Left ventricle myocardium inferior (tissue), 1 donor: Measurements from ENCODE around the gene PPHLN1. TPM values are rescaled to one million over a fixed set of nuclear protein-coding genes. Genes with fewer than 3 reads are reported as not detected.
A peak's percentile ranks its signal among the peaks of the same experiment; 100 is the strongest.

Source experiments
- DNase-seq: peaks from one replicate; pipeline ENCODE4 v3.0.0-alpha.2; 2020
- H3K27ac ChIP-seq: fragments of 200-600 bp; replicated peaks from 2 replicates; pipeline ENCODE4 v1.8.0; 2021
- H3K27me3 ChIP-seq: fragments of 200-600 bp; 2 replicates; pipeline ENCODE4 v1.8.0; 2021; ENCODE audit warnings: low read depth
- H3K36me3 ChIP-seq: fragments of 200-600 bp; 2 replicates; pipeline ENCODE4 v1.8.0; 2021
- H3K4me1 ChIP-seq: fragments of 200-600 bp; 2 replicates; pipeline ENCODE4 v1.8.0; 2021
- H3K4me3 ChIP-seq: fragments of 200-600 bp; 2 replicates; pipeline ENCODE4 v1.8.0; 2021; ENCODE audit warnings: mild to moderate bottlenecking, moderate library complexity
- H3K9me3 ChIP-seq: fragments of 200-600 bp; replicated peaks from 2 replicates; pipeline ENCODE4 v1.8.0; 2021
- intact Hi-C: fragments of 100-400 bp; cut with micrococcal nuclease; formaldehyde crosslinking; loops from one replicate; pipeline ENCODE4 v1.11.0; 2022
- long read RNA-seq: library from polyadenylated mRNA; unstranded; transcript quantifications from one replicate; pipeline ENCODE4 v2.0.0, GENCODE V29; 2021
- total RNA-seq: library from RNA; stranded (reverse); fragmentation: NEBNext Ultra II Directional; extraction: Animal tissue kit (Norgen Biotek cat#: 25700); gene quantifications from one replicate; pipeline ENCODE4 v1.2.1, GENCODE V29; 2021
- TF ChIP-seq, protein P1 (sequence below): fragments of 200-600 bp; IDR thresholded peaks from 2 replicates; pipeline ENCODE4 v1.8.0; 2021; ENCODE audit warnings: antibody characterized with exemption, mild to moderate bottlenecking, borderline replicate concordance
- donor health status: DM: no; HTN: yes; CAD: no; lungs with severe emphysema.

PPHLN1 gene, protein sequence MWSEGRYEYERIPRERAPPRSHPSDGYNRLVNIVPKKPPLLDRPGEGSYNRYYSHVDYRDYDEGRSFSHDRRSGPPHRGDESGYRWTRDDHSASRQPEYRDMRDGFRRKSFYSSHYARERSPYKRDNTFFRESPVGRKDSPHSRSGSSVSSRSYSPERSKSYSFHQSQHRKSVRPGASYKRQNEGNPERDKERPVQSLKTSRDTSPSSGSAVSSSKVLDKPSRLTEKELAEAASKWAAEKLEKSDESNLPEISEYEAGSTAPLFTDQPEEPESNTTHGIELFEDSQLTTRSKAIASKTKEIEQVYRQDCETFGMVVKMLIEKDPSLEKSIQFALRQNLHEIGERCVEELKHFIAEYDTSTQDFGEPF
- 31.4 TPM for total RNA-seq
- long read RNA-seq, partial matches to known transcripts: 2 of 10 reads
- long read RNA-seq, other reads (novel, unspliced or antisense): 4 of 10 reads

DNA sequence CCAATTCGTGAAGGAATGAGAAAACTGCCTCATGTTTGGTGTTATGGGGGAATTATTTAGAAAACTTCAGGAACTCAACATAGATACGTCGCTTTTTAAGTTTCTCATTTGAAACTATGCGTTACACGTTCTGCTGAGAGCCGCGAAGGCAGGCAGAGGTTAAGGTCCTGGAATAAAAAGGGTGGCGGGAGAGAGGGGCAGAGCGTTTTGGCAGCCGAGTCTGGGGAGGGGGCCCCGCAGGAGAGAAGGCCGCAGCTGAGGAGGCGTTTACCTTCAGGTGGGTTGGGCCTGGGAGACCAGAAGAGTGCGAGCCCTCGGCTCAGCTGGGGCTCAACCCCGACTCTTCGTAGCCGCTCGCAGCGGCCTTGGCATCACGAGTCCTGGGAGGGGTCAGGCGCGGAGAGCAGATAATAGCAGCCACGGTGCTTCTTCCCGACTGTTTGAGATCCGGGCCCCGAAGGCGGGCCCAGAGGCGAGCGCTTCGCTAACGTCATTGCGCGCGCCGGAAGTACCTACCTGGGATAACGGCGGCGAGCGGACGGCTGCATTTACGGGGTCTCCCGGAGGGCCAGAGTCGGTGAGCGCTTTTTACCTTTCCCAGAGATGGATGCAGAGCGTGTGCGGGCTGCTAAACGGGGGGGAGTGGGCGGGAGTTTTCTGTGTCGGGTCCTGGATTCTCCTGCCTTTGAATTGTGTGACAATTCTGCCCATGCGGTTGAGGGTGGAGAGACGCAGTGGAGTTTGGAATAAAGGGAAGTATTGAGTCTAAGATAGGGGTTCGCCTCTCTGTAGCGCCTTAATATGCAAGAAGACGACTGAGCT, at the start of gene PPHLN1, which contains the start of gene ZCRB1:
Gene PPHLN1, plus strand, starts transcription at position 515 of the 822 bp plus-strand sequence. CDS start 9,736 bp downstream, outside the sequence.
Gene ZCRB1, minus strand, starts transcription at position 442 of the 822 bp plus-strand sequence. CDS start 1,992 bp downstream, outside the sequence.
- intact Hi-C loops: no loop called here
- Histone ChIP-seq H3K36me3 (peaks cover 12% of the 10 kb centered on the region), H3K4me1 (peaks cover 36% of the 10 kb centered on the region), H3K27ac (peak within 1 kb of the TSS; percentile 75), H3K9me3 (no peaks in the 10 kb centered on the region), H3K27me3 (no peaks in the 10 kb centered on the region), H3K4me3 (peak within 1 kb of the TSS; percentile 70)
- TF ChIP-seq, protein P1, sequence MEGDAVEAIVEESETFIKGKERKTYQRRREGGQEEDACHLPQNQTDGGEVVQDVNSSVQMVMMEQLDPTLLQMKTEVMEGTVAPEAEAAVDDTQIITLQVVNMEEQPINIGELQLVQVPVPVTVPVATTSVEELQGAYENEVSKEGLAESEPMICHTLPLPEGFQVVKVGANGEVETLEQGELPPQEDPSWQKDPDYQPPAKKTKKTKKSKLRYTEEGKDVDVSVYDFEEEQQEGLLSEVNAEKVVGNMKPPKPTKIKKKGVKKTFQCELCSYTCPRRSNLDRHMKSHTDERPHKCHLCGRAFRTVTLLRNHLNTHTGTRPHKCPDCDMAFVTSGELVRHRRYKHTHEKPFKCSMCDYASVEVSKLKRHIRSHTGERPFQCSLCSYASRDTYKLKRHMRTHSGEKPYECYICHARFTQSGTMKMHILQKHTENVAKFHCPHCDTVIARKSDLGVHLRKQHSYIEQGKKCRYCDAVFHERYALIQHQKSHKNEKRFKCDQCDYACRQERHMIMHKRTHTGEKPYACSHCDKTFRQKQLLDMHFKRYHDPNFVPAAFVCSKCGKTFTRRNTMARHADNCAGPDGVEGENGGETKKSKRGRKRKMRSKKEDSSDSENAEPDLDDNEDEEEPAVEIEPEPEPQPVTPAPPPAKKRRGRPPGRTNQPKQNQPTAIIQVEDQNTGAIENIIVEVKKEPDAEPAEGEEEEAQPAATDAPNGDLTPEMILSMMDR: no peak
- peak; percentile 80 for DNase-seq

DNA sequence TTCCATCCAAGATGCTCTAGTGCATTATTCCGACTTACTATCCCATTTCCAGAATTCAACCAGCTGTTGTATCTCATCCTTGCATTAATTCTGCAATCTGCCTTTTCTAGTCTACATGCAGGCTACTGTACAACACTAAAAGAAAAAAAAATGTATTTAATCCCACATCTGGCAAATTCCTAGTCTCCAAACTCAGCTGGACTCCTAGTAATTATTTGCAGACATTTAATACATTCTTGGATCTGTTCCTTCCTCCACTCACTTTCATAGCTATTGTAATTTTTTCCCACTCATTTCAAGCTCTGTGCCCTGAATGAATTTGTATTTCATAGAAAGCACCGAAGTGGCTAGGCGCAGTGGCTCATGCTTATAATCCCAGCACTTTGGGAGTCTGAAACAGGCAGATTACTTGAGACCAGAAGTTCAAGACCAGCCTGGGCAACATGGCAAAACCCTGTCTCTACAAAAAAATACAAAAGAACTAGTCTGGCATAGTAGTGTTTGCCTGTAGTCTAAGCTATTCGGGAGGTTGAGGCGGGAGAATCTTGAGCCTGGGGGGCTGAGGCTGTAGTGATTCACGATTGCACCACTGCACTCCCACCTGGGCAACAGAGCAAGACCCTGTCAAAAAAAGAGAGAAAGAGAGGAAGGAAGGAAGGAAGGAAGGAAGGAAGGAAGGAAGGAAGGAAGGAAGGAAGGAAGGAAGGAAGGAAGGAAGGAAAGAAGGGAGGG, 48.4 kb upstream of the PPHLN1 start:
- DNase-seq: no peak
- no peak overlapping the region for H3K27ac ChIP-seq
- intact Hi-C loops: no loop called here

DNA sequence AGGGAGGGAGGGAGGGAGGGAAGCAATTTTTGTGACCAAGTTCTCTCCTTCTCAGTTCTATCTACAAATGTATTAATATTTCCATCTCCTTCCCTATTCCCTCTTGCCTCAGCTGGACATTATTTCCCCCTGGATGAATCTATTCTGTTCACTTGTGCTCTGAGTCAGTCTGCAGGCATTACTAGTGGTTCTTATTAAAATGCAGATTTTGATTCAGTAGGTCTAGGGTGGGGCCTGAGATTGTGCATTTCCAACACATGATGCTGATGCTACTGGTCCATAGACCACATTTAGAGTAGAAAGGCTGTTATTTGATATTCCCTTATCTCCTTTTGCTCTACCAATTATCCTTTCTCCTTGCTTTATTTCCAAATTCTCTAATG, 47.8 kb upstream of the PPHLN1 start:
- Histone ChIP-seq H3K27ac (no peak overlapping the region), H3K4me3 (no peak overlapping the region), H3K27me3 (no peaks in the 10 kb centered on the region), H3K9me3 (no peaks in the 10 kb centered on the region), H3K36me3 (no peaks in the 10 kb centered on the region), H3K4me1 (no peaks in the 10 kb centered on the region)
- TF ChIP-seq, protein P1: no peak
- DNase-seq: no peak
- intact Hi-C loops: no loop called here

More for the DNA sequence above, 48.4 kb upstream of the PPHLN1 start:
- peaks cover 5% of the 10 kb centered on the region for H3K9me3 ChIP-seq
- no peaks in the 10 kb centered on the region for H3K36me3 ChIP-seq
- no peaks in the 10 kb centered on the region for H3K4me1 ChIP-seq
- H3K27me3 ChIP-seq: no peaks in the 10 kb centered on the region
- TF ChIP-seq, protein P1: no peak
- H3K4me3 ChIP-seq: no peak overlapping the region

GRCh38 chr12:42281278-42281677, 44.7 kb upstream of the PPHLN1 start:
- H3K27me3 ChIP-seq: no peaks in the 10 kb centered on the region
- no peaks in the 10 kb centered on the region for H3K36me3 ChIP-seq
- no peak overlapping the region for H3K27ac ChIP-seq
- H3K4me1 ChIP-seq: no peaks in the 10 kb centered on the region
- intact Hi-C loops: no loop called here
- DNase-seq: no peak
- H3K4me3 ChIP-seq: no peak overlapping the region
- TF ChIP-seq, protein P1: no peak
- H3K9me3 ChIP-seq: no peaks in the 10 kb centered on the region

GRCh38 chr12:42281844-42282243, 44.1 kb upstream of the PPHLN1 start:
- intact Hi-C loops: no loop called here

More at GRCh38 chr12:42281844-42282243, 44.1 kb upstream of the PPHLN1 start:
- no peaks in the 10 kb centered on the region for H3K36me3 ChIP-seq
- H3K27me3 ChIP-seq: no peaks in the 10 kb centered on the region
- DNase-seq: no peak
- TF ChIP-seq, protein P1: no peak
- no peak overlapping the region for H3K4me3 ChIP-seq
- no peaks in the 10 kb centered on the region for H3K4me1 ChIP-seq
- H3K27ac ChIP-seq: no peak overlapping the region
- no peaks in the 10 kb centered on the region for H3K9me3 ChIP-seq
